HepG2 (cell line): ENCODE measurements around the gene TSPAN9. TPM values are rescaled to one million over a fixed set of nuclear protein-coding genes. Genes with fewer than 3 reads are reported as not detected.

ENCODE experiments used
- GRHL1 ChIP-seq: sonication (generic); formaldehyde crosslinking; conservative IDR thresholded peaks from 2 replicates; pipeline ENCODE4 v1.8.0; 2022; ENCODE audit warnings: missing genetic modification reagents
- IKZF4 ChIP-seq: sonication (generic); formaldehyde crosslinking; IDR thresholded peaks from 2 replicates; pipeline ENCODE4 v1.5.1; 2020; ENCODE audit warnings: borderline replicate concordance, mild to moderate bottlenecking, low read depth, missing genetic modification reagents; ENCODE audit errors: not compliant biosample characterization
- MTA1 ChIP-seq: sonication (generic); formaldehyde crosslinking; IDR thresholded peaks from 2 replicates; pipeline ENCODE4 v1.4.0; 2020; ENCODE audit warnings: missing genetic modification reagents, mild to moderate bottlenecking, borderline replicate concordance
- PLRG1 ChIP-seq: fragments of 450-650 bp; conservative IDR thresholded peaks from 2 replicates; pipeline ENCODE4 v1.6.1; 2016
- ZKSCAN5 ChIP-seq: sonication (generic); formaldehyde crosslinking; IDR thresholded peaks from 2 replicates; pipeline ENCODE4 v1.5.1; 2020; ENCODE audit warnings: mild to moderate bottlenecking, missing genetic modification reagents
- ZNF367 ChIP-seq: sonication (generic); formaldehyde crosslinking; IDR thresholded peaks from 2 replicates; pipeline ENCODE4 v1.4.0; 2020; ENCODE audit warnings: missing genetic modification reagents, borderline replicate concordance
- ZNF570 ChIP-seq: sonication (generic); formaldehyde crosslinking; IDR thresholded peaks from 2 replicates; pipeline ENCODE4 v1.4.0; 2020; ENCODE audit warnings: mild to moderate bottlenecking, missing genetic modification reagents, borderline replicate concordance
- ZNF580 ChIP-seq: IDR thresholded peaks from 2 replicates; pipeline ENCODE4 v1.6.1; 2016; ENCODE audit warnings: low read depth, borderline replicate concordance
- ZNF878 ChIP-seq: sonication (generic); formaldehyde crosslinking; IDR thresholded peaks from 2 replicates; pipeline ENCODE4 v1.8.1; 2023; ENCODE audit warnings: mild to moderate bottlenecking, missing genetic modification reagents, moderate library complexity
- ZXDC ChIP-seq: sonication (generic); formaldehyde crosslinking; IDR thresholded peaks from 2 replicates; pipeline ENCODE4 v1.5.0; 2020; ENCODE audit warnings: mild to moderate bottlenecking, missing genetic modification reagents
- polyA plus RNA-seq, 8 experiments: library from polyadenylated mRNA; depleted of rRNA in 3 of 8; stranded (reverse) in 7 of 8; unstranded in 1 of 8; fragments of >200 nt; fragmentation: Illumina TruSeq in 4 of 8; extraction: Trizol in 4 of 8; gene quantifications; 2 replicates each; pipeline versions ENCODE4 v1.2.1 to v1.2.3, GENCODE V29; 2011 to 2016; ENCODE audit warnings: low read depth in 4 of 8, missing spikeins in 1 of 8, mixed read lengths in 1 of 8; ENCODE audit not compliant: insufficient read depth in 1 of 8
- total RNA-seq, 5 experiments: library from RNA; depleted of rRNA; stranded (reverse); fragments of >200 nt; fragmentation: Illumina TruSeq; extraction: Trizol; gene quantifications; 2 replicates each; pipeline ENCODE4 v1.2.3, GENCODE V29; 2016; ENCODE audit warnings: low read depth in 1 of 5

The TSPAN9 gene
- total and polyA plus RNA-seq, 2 of the 13 experiments (the other 11 are each of a cell fraction or from before 2014, with no cell fraction given) = 18.1 to 42.3 TPM

DNA sequence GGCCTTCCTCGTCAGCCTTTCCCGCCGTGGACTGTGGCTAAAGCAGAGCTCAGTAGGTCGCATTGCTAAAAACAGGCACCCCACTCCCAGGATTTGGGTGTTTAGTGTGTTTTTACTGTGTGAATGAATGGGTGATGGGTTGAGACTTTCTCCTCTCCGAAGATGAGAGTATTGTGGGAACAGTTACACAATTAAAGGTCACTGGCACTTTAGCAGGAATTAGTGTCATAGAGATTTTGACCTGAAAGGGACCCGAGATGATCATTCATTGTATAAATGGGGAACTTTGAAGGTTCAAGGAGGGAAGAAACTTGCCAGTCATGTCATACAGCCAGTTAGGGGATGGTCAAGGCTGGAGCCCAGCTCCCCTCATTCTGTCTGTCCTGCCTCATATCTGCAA, 56.9 kb downstream of the TSPAN9 start (continued):
- TF ChIP-seq MTA1 = no peak
- TF ChIP-seq IKZF4 (CRISPR knock-in tag) = no peak
- TF ChIP-seq ZNF367 (CRISPR knock-in tag) = no peak
- no peak for TF ChIP-seq PLRG1
- no peak for TF ChIP-seq GRHL1
- no peak for TF ChIP-seq ZNF580 (CRISPR knock-in tag)
- TF ChIP-seq ZXDC (CRISPR knock-in tag) = no peak
- no peak for TF ChIP-seq ZNF878 (CRISPR knock-in tag)
- TF ChIP-seq ZKSCAN5 = no peak
- TF ChIP-seq ZNF570 = no peak
